Glutamatergic neuron (in vitro differentiated cells): ENCODE results near the gene TBC1D7. TPM values are rescaled to one million over a fixed set of nuclear protein-coding genes. Genes with fewer than 3 reads are reported as not detected.

ENCODE experiments used
- DNase-seq: peaks from one replicate; pipeline ENCODE4 v3.0.0; 2022
- H3K27ac Mint-ChIP-seq: one replicate; pipeline ENCODE4 v1.8.0; 2020; ENCODE audit warnings: mild to moderate bottlenecking, mixed read lengths, inconsistent platforms; ENCODE audit not compliant: unreplicated experiment
- H3K27me3 Mint-ChIP-seq: one replicate; pipeline ENCODE4 v1.8.0; 2020; ENCODE audit warnings: mild to moderate bottlenecking, moderate library complexity, mixed read lengths, inconsistent platforms; ENCODE audit not compliant: unreplicated experiment
- H3K36me3 Mint-ChIP-seq: one replicate; pipeline ENCODE4 v1.8.0; 2020; ENCODE audit warnings: mild to moderate bottlenecking, mixed read lengths, inconsistent platforms; ENCODE audit not compliant: unreplicated experiment
- H3K4me1 Mint-ChIP-seq: one replicate; pipeline ENCODE4 v1.8.0; 2020; ENCODE audit warnings: mild to moderate bottlenecking, low read depth, mixed read lengths, inconsistent platforms; ENCODE audit not compliant: unreplicated experiment
- H3K4me3 Mint-ChIP-seq: one replicate; pipeline ENCODE4 v1.8.0; 2020; ENCODE audit warnings: mild to moderate bottlenecking, mixed read lengths, inconsistent platforms; ENCODE audit not compliant: unreplicated experiment
- H3K9me3 Mint-ChIP-seq: one replicate; pipeline ENCODE4 v1.8.0; 2020; ENCODE audit warnings: mild to moderate bottlenecking, moderate library complexity, mixed read lengths, inconsistent platforms; ENCODE audit not compliant: unreplicated experiment
- CTCF ChIP-seq: fragments of 200-600 bp; sonication (generic); IDR thresholded peaks from one replicate; pipeline ENCODE4 v1.5.0; 2021; ENCODE audit not compliant: partially characterized antibody, unreplicated experiment
- total RNA-seq: library from RNA; stranded (reverse); fragmentation: NEBNext Ultra II Directional; extraction: Animal tissue kit (Norgen Biotek cat#: 25700); gene quantifications from one replicate; pipeline ENCODE4 v1.2.1, GENCODE V29; 2021; ENCODE audit not compliant: unreplicated experiment

The TBC1D7 gene
- total RNA-seq, 1 donor from 2014 or later = 39.9 TPM

GRCh38 chr6:13364842-13365241, 36.5 kb upstream of the TBC1D7 start:
- Mint-ChIP-seq H3K36me3 (no peaks in the 10 kb centered on the region), H3K4me1 (peaks cover 7% of the 10 kb centered on the region), H3K4me3 (no peak overlapping the region), H3K27ac (no peak overlapping the region), H3K9me3 (no peaks in the 10 kb centered on the region), H3K27me3 (no peaks in the 10 kb centered on the region)
- DNase-seq = no peak
- no peak for TF ChIP-seq CTCF

GRCh38 chr6:13362412-13362811, 34.1 kb upstream of the TBC1D7 start:
- no peak for TF ChIP-seq CTCF
- Mint-ChIP-seq H3K4me1 (peaks cover 5% of the 10 kb centered on the region), H3K27me3 (no peaks in the 10 kb centered on the region), H3K9me3 (no peaks in the 10 kb centered on the region), H3K27ac (no peak overlapping the region), H3K36me3 (no peaks in the 10 kb centered on the region), H3K4me3 (no peak overlapping the region)
- no peak for DNase-seq

DNA sequence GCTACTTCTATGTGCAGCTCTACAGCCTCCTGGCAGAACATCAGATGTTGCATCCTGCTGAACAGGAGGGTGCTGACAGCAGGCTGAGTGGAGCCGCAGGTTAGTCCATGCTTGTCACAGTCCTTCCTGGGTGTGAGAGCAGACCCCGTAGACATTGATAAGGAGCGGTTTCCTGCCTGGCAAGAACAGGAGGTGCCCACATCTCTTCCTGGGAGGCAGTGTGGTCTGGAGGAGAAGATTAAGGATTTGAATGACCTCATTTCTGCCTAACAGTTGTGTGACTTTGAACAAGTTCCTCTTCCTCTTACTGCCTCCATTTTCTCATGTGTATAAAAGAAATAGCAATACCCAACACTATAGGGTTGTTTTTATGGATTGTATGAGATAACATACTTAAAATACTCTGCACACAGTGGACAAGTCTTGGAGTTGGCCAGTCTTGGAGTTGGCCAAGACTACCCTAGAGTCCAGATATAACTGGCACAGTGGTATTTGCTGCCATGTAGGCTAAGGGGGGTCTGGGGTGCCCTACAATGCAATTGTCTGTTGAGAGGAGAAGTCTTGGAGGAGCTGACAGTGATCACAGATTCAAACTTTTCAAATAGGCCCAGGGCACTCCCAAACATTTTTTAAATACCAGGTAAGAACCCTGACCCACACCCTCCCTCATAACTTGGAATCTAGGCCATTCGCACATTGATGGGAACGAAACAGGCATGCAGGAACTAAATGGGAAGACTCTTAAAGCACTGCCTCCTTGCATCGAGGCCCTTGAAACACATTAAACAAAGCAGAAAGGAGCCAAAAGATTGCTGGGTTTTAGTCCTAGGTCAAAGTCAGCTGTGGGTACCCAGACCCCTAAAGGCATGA, 32.6 kb upstream of the TBC1D7 start:
- no peaks in the 10 kb centered on the region for H3K9me3 Mint-ChIP-seq
- TF ChIP-seq CTCF = no peak
- H3K4me1 Mint-ChIP-seq = peaks cover 3% of the 10 kb centered on the region
- no peak overlapping the region for H3K4me3 Mint-ChIP-seq
- no peak for DNase-seq
- H3K27ac Mint-ChIP-seq = no peak overlapping the region
- H3K27me3 Mint-ChIP-seq = peaks cover 3% of the 10 kb centered on the region
- no peaks in the 10 kb centered on the region for H3K36me3 Mint-ChIP-seq

GRCh38 chr6:13359287-13359686, 30.9 kb upstream of the TBC1D7 start:
- TF ChIP-seq CTCF = no peak

DNA sequence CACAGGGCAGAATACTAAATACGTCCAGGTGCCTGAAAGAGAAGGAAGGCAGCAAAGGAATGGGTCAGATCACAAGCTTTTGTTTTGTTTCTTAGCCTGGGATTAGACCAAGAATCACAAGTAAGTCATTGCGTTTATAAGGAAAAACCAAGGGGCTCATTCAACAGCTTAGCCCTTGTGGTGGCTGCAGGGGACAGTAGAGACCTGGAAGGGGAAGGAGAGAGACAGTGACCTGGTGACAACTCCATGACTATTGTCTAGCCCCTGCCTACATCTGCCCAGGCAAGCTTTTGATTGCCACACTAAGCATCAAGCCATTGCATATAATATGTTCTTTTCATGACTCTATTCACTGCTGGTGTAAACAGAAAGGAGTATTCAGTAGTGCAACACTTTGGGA, 30.2 kb upstream of the TBC1D7 start:
- H3K4me1 Mint-ChIP-seq = peaks cover 3% of the 10 kb centered on the region
- H3K27me3 Mint-ChIP-seq = peaks cover 3% of the 10 kb centered on the region
- no peak overlapping the region for H3K27ac Mint-ChIP-seq
- H3K36me3 Mint-ChIP-seq = no peaks in the 10 kb centered on the region
- H3K4me3 Mint-ChIP-seq = no peak overlapping the region
- no peak for TF ChIP-seq CTCF
- DNase-seq = no peak
- no peaks in the 10 kb centered on the region for H3K9me3 Mint-ChIP-seq

More at GRCh38 chr6:13359287-13359686, 30.9 kb upstream of the TBC1D7 start:
- Mint-ChIP-seq H3K27me3 (peaks cover 3% of the 10 kb centered on the region), H3K4me1 (peaks cover 3% of the 10 kb centered on the region), H3K36me3 (no peaks in the 10 kb centered on the region), H3K4me3 (no peak overlapping the region), H3K27ac (no peak overlapping the region), H3K9me3 (no peaks in the 10 kb centered on the region)
- DNase-seq = no peak
